T-helper 2 cell treated with Interferon-gamma antibody and Interleukin-4, amounts not matched to agents 5 μg/mL and 100 μg/mL, for 36 hours (primary cell): ENCODE data around the gene KIAA1328.

ENCODE experiments used
- DNase-seq: peaks from one replicate; pipeline ENCODE4 v3.0.0; 2021; ENCODE audit warnings: low spot score
- H3K27ac Mint-ChIP-seq: one replicate; pipeline ENCODE4 v1.8.0; 2021; ENCODE audit warnings: mild to moderate bottlenecking, mixed read lengths
- H3K27me3 Mint-ChIP-seq: one replicate; pipeline ENCODE4 v1.8.0; 2021; ENCODE audit warnings: low read depth, mixed read lengths
- H3K36me3 Mint-ChIP-seq: one replicate; pipeline ENCODE4 v1.8.0; 2021; ENCODE audit warnings: low read depth, mixed read lengths
- H3K4me1 Mint-ChIP-seq: one replicate; pipeline ENCODE4 v1.8.0; 2021; ENCODE audit warnings: low read depth, mixed read lengths
- H3K4me3 Mint-ChIP-seq: one replicate; pipeline ENCODE4 v1.8.0; 2022; ENCODE audit warnings: mild to moderate bottlenecking, moderate library complexity, mixed read lengths
- H3K9me3 Mint-ChIP-seq: one replicate; pipeline ENCODE4 v1.8.0; 2021; ENCODE audit warnings: mixed read lengths

Gene KIAA1328

DNA sequence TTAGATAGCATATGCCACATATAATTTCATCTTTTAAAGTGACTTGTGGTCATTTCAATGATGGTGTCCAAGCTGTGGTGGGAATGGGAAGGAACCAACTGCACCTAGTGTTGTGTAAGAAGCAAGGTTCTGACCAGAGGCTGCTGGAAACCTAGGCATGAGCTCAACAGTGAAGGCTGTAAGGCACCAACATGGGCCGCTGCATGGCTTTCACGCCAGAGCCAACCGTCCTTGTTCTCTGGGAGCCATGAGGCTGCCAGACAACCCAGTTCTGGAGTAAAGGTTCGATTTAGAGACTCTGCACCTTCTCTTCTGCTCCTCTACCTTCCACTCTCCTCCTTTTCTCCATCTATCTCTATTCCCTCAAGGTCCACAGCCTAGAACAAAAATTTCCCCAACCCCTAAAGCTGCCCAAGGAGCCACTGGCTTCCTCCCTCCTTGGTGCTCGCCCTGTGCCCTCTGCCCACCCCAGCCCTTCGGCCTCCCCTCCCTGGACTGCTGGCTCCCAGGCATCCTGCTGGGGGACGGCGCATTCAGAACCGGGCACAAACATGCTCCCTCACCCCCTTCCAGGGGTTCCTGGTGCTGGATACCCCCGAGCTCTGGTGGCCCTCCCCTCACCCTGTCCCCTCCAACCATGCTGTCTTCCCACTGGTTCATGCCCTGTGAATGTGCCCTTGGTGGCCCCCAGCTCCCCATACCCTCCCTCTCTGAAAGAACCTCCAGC, 431.6 kb downstream of the KIAA1328 start:
- no peaks in the 10 kb centered on the region for H3K9me3 Mint-ChIP-seq
- no peak for DNase-seq
- H3K27ac Mint-ChIP-seq: no peak overlapping the region
- H3K4me3 Mint-ChIP-seq: no peak overlapping the region
- H3K4me1 Mint-ChIP-seq: no peaks in the 10 kb centered on the region
- H3K36me3 Mint-ChIP-seq: no peaks in the 10 kb centered on the region
- peaks cover 13% of the 10 kb centered on the region for H3K27me3 Mint-ChIP-seq

DNA sequence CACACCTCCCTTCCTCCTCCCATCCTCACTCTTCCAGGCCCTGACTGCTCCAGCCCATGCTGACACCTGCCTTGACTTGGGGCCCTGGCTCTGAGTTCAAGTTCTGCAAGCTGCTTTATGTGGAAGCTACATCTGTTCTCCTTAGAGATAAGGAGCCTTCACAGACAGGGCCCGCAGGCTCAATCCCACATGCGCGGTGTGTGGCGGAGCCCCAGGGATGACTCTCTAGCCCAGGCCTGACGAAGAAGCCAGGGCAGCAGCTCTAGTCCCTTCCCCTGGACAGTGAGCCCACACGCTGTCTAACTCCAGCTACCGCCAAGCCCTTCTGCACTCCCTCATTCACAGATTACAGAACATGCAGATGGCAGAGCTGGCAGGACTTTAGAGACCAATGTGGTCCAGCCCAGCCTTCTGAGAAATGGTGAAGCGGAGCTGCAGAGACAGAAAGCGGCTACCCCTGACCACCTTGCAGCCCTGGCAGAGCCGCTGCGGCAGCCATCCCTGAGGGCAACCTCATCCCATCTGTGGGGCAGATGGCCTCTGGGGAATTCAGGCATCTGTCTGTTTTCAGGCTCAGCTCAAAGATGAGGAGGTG, 432.4 kb downstream of the KIAA1328 start:
- H3K4me1 Mint-ChIP-seq: no peaks in the 10 kb centered on the region
- no peak overlapping the region for H3K27ac Mint-ChIP-seq
- H3K9me3 Mint-ChIP-seq: no peaks in the 10 kb centered on the region
- peaks cover 6% of the 10 kb centered on the region for H3K27me3 Mint-ChIP-seq
- H3K4me3 Mint-ChIP-seq: no peak overlapping the region
- DNase-seq: no peak
- no peaks in the 10 kb centered on the region for H3K36me3 Mint-ChIP-seq

- H3K27me3 Mint-ChIP-seq: peaks cover 6% of the 10 kb centered on the region
- no peak overlapping the region for H3K4me3 Mint-ChIP-seq
- no peak overlapping the region for H3K27ac Mint-ChIP-seq
- DNase-seq: no peak
- H3K36me3 Mint-ChIP-seq: no peaks in the 10 kb centered on the region
- H3K4me1 Mint-ChIP-seq: no peaks in the 10 kb centered on the region
- H3K9me3 Mint-ChIP-seq: no peaks in the 10 kb centered on the region
These were observed 433.1 kb downstream of the KIAA1328 start for GRCh38 chr18:37261988-37262387.

DNA sequence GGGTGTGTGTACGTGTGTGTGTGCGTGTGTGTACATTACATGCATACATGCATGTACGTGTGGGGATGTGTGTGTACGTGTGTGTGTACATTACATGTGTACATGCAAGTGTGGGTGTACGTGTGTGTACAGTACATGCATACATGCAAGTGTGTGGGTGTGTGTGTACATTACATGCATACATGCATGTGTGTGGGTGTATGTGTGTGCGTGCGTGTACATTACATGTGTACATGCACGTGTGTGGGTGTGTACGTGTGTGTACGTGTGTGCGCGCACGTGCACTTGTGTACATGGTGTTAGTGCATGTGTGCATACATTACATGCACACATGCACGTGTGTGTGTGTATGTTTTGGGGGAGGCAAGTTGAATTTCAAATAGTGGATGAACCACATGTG, 436.0 kb downstream of the KIAA1328 start:
- Mint-ChIP-seq H3K27me3 (no peaks in the 10 kb centered on the region), H3K27ac (no peak overlapping the region), H3K4me3 (no peak overlapping the region), H3K9me3 (no peaks in the 10 kb centered on the region), H3K4me1 (no peaks in the 10 kb centered on the region), H3K36me3 (no peaks in the 10 kb centered on the region)
- DNase-seq: no peak

- H3K27ac Mint-ChIP-seq: no peak overlapping the region
- H3K4me1 Mint-ChIP-seq: no peaks in the 10 kb centered on the region
- no peaks in the 10 kb centered on the region for H3K36me3 Mint-ChIP-seq
- no peak overlapping the region for H3K4me3 Mint-ChIP-seq
- DNase-seq: no peak
- no peaks in the 10 kb centered on the region for H3K27me3 Mint-ChIP-seq
- no peaks in the 10 kb centered on the region for H3K9me3 Mint-ChIP-seq
These were observed 436.5 kb downstream of the KIAA1328 start for GRCh38 chr18:37265382-37265781.

GRCh38 chr18:37266290-37266689, 437.4 kb downstream of the KIAA1328 start:
- no peaks in the 10 kb centered on the region for H3K4me1 Mint-ChIP-seq
- DNase-seq: no peak
- no peak overlapping the region for H3K27ac Mint-ChIP-seq
- H3K9me3 Mint-ChIP-seq: no peaks in the 10 kb centered on the region
- no peaks in the 10 kb centered on the region for H3K27me3 Mint-ChIP-seq
- no peaks in the 10 kb centered on the region for H3K36me3 Mint-ChIP-seq
- no peak overlapping the region for H3K4me3 Mint-ChIP-seq

DNA sequence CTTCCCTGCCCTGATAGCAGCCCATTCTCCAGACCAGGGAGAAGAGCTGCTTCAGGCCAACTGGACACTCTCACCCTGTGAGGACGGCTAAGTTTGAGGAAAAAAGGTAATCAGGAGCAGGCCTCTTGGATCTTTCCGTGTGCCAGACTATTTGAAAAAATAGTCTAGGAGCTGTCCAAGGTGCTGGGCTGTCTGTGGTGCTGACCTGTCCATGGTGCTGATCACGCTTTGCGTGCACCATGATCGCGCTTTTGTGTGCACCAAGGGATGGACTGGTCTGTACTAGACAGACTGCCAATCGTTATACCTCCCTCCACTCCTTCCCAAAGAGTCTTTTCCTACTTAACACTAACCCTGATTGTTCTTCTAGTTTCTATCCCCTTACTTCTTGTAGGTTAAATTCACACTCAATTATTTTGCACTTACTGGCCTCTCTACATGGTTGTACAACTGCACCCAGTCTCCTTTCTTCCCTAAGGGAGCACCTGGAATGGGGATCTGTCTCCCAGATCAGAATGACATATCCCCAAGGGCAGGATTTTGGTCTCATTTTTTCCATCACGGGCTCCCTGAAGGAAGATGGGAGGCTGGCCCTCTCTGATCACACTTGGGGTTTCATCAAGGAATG, 441.2 kb downstream of the KIAA1328 start:
- H3K27ac Mint-ChIP-seq: no peak overlapping the region
- no peaks in the 10 kb centered on the region for H3K4me1 Mint-ChIP-seq
- H3K36me3 Mint-ChIP-seq: no peaks in the 10 kb centered on the region
- H3K9me3 Mint-ChIP-seq: no peaks in the 10 kb centered on the region
- DNase-seq: peak; percentile 9
- no peak overlapping the region for H3K4me3 Mint-ChIP-seq
- no peaks in the 10 kb centered on the region for H3K27me3 Mint-ChIP-seq

DNA sequence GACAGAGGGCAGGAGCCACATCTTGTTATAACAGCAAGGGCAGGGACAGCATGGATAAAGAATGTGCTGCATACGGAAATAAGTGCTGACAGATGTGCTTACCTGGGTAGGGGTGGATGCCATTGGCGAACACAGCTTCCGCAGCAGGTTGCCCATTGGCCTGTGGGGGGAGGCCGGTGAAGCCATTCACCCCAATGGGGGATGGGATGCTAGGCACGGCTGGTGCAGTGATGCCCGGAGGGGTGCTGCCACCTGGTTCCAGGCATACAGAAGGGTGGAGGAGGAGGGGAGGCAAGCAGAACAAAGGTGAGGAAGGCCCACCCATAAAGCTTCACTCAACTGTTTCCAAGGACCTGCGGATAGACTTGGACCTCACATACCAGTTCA, 441.7 kb downstream of the KIAA1328 start:
- H3K4me1 Mint-ChIP-seq: no peaks in the 10 kb centered on the region
- peaks cover 3% of the 10 kb centered on the region for H3K27me3 Mint-ChIP-seq
- H3K9me3 Mint-ChIP-seq: no peaks in the 10 kb centered on the region
- no peak for DNase-seq
- no peaks in the 10 kb centered on the region for H3K36me3 Mint-ChIP-seq
- no peak overlapping the region for H3K27ac Mint-ChIP-seq
- H3K4me3 Mint-ChIP-seq: no peak overlapping the region

DNA sequence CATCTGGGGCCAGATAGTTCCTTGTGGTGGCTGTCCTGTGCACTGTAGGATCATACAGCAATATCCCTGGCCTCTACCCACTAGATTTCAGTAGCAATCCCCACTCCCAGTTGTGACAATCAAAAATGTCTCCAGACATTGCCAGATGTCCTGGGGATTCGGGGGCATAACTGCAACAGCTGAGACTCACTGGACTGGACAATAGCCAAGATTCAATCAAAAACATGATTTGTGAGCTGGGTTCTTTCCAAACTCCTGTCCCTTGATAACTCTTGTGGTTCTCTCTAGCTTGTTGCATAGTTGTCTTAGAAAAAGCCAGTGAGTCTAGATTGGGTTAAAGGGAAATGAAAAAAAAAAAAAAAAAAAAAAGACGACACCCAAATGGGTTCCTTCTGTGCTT, 443.3 kb downstream of the KIAA1328 start:
- H3K27me3 Mint-ChIP-seq: peaks cover 9% of the 10 kb centered on the region
- H3K4me3 Mint-ChIP-seq: no peak overlapping the region
- no peaks in the 10 kb centered on the region for H3K9me3 Mint-ChIP-seq
- H3K4me1 Mint-ChIP-seq: no peaks in the 10 kb centered on the region
- no peak overlapping the region for H3K27ac Mint-ChIP-seq
- H3K36me3 Mint-ChIP-seq: no peaks in the 10 kb centered on the region
- DNase-seq: no peak

- DNase-seq: no peak
- Mint-ChIP-seq H3K27me3 (peaks cover 9% of the 10 kb centered on the region), H3K36me3 (no peaks in the 10 kb centered on the region), H3K27ac (no peak overlapping the region), H3K4me1 (no peaks in the 10 kb centered on the region), H3K4me3 (no peak overlapping the region), H3K9me3 (no peaks in the 10 kb centered on the region)
These were observed 443.9 kb downstream of the KIAA1328 start for GRCh38 chr18:37272841-37273240.

GRCh38 chr18:37274309-37275236, 445.6 kb downstream of the KIAA1328 start:
- Mint-ChIP-seq H3K4me1 (no peaks in the 10 kb centered on the region), H3K4me3 (no peak overlapping the region), H3K27ac (no peak overlapping the region), H3K9me3 (no peaks in the 10 kb centered on the region), H3K27me3 (peaks cover 9% of the 10 kb centered on the region), H3K36me3 (no peaks in the 10 kb centered on the region)
- DNase-seq: no peak

- H3K27ac Mint-ChIP-seq: no peak overlapping the region
- no peak for DNase-seq
- no peaks in the 10 kb centered on the region for H3K36me3 Mint-ChIP-seq
- H3K4me1 Mint-ChIP-seq: no peaks in the 10 kb centered on the region
- no peak overlapping the region for H3K4me3 Mint-ChIP-seq
- peaks cover 9% of the 10 kb centered on the region for H3K27me3 Mint-ChIP-seq
- H3K9me3 Mint-ChIP-seq: no peaks in the 10 kb centered on the region
These were observed 446.4 kb downstream of the KIAA1328 start for GRCh38 chr18:37275237-37275741.

- H3K27me3 Mint-ChIP-seq: peaks cover 9% of the 10 kb centered on the region
- H3K9me3 Mint-ChIP-seq: no peaks in the 10 kb centered on the region
- no peaks in the 10 kb centered on the region for H3K36me3 Mint-ChIP-seq
- no peaks in the 10 kb centered on the region for H3K4me1 Mint-ChIP-seq
- DNase-seq: no peak
- H3K4me3 Mint-ChIP-seq: no peak overlapping the region
- H3K27ac Mint-ChIP-seq: no peak overlapping the region
These were observed 447.4 kb downstream of the KIAA1328 start for GRCh38 chr18:37276111-37276890.
